H9 (cell line): ENCODE measurements around the gene NTRK3. TPM values are rescaled to one million over a fixed set of nuclear protein-coding genes. Genes with fewer than 3 reads are reported as not detected.

Experiments
- DNase-seq: peaks from one replicate; pipeline ENCODE4 v3.0.0-alpha.2; 2017
- H2AFZ ChIP-seq: one replicate; pipeline ENCODE4 v1.6.1; 2013; ENCODE audit warnings: mild to moderate bottlenecking, low read length, control low read depth, moderate library complexity
- H2AK5ac ChIP-seq: 2 replicates; pipeline ENCODE4 v1.6.1; 2013; ENCODE audit warnings: low read length, control low read depth, mixed read lengths; ENCODE audit not compliant: insufficient read length
- H2BK120ac ChIP-seq: one replicate; pipeline ENCODE4 v1.6.1; 2013; ENCODE audit warnings: low read depth, mild to moderate bottlenecking, low read length, control low read depth, inconsistent platforms; ENCODE audit not compliant: poor library complexity, severe bottlenecking
- H2BK12ac ChIP-seq: 2 replicates; pipeline ENCODE4 v1.6.1; 2013; ENCODE audit warnings: low read length, control low read depth, mixed read lengths, low read depth; ENCODE audit not compliant: insufficient read length
- H2BK15ac ChIP-seq: 2 replicates; pipeline ENCODE4 v1.6.1; 2013; ENCODE audit warnings: low read depth, low read length, control low read depth
- H2BK20ac ChIP-seq: one replicate; pipeline ENCODE4 v1.6.1; 2013; ENCODE audit warnings: low read depth, mild to moderate bottlenecking, low read length, control low read depth, inconsistent platforms; ENCODE audit not compliant: poor library complexity, severe bottlenecking
- H2BK5ac ChIP-seq: 2 replicates; pipeline ENCODE4 v1.6.1; 2013; ENCODE audit warnings: low read length, control low read depth, mixed read lengths; ENCODE audit not compliant: insufficient read length
- H3K14ac ChIP-seq: 2 replicates; pipeline ENCODE4 v1.6.1; 2013; ENCODE audit warnings: low read length, control low read depth; ENCODE audit not compliant: insufficient read depth
- H3K18ac ChIP-seq: 2 replicates; pipeline ENCODE4 v1.6.1; 2013; ENCODE audit warnings: low read depth, mild to moderate bottlenecking, mixed read lengths, low read length, control low read depth; ENCODE audit not compliant: insufficient read length
- H3K23ac ChIP-seq: 2 replicates; pipeline ENCODE4 v1.6.1; 2013; ENCODE audit warnings: low read length, control low read depth, mixed read lengths, low read depth; ENCODE audit not compliant: insufficient read length
- H3K23me2 ChIP-seq: 2 replicates; pipeline ENCODE4 v1.6.1; 2013; ENCODE audit warnings: low read depth, mild to moderate bottlenecking, mixed read lengths, low read length, control low read depth; ENCODE audit not compliant: insufficient read length, poor library complexity, severe bottlenecking
- H3K27ac ChIP-seq: 2 replicates; pipeline ENCODE4 v1.5.1; 2013; ENCODE audit warnings: low read length, control low read depth, mixed read lengths, low read depth; ENCODE audit not compliant: insufficient read length
- H3K27me3 ChIP-seq: 2 replicates; pipeline ENCODE4 v1.6.1; 2013; ENCODE audit warnings: low read length, control low read depth, inconsistent platforms; ENCODE audit not compliant: insufficient read depth
- H3K4ac ChIP-seq: 2 replicates; pipeline ENCODE4 v1.6.1; 2013; ENCODE audit warnings: low read depth, mild to moderate bottlenecking, control low read depth, inconsistent platforms, low read length, moderate library complexity
- H3K4me1 ChIP-seq: 2 replicates; pipeline ENCODE4 v1.6.1; 2013; ENCODE audit warnings: low read length, control low read depth, inconsistent platforms; ENCODE audit not compliant: insufficient read depth
- H3K4me2 ChIP-seq: 2 replicates; pipeline ENCODE4 v1.6.1; 2013; ENCODE audit warnings: low read length, control low read depth, mixed read lengths; ENCODE audit not compliant: insufficient read length, insufficient read depth
- H3K56ac ChIP-seq: 2 replicates; pipeline ENCODE4 v1.6.1; 2013; ENCODE audit warnings: low read depth, mild to moderate bottlenecking, mixed read lengths, low read length, control low read depth; ENCODE audit not compliant: insufficient read length
- H3K79me1 ChIP-seq: 2 replicates; pipeline ENCODE4 v1.6.1; 2013; ENCODE audit warnings: low read depth, mild to moderate bottlenecking, moderate library complexity, low read length, control low read depth, inconsistent platforms; ENCODE audit not compliant: insufficient read depth, poor library complexity, severe bottlenecking
- H3K79me2 ChIP-seq: 2 replicates; pipeline ENCODE4 v1.6.1; 2013; ENCODE audit warnings: low read length, control low read depth, inconsistent platforms; ENCODE audit not compliant: insufficient read depth
- H3K9ac ChIP-seq: 2 replicates; pipeline ENCODE4 v1.6.1; 2013; ENCODE audit warnings: low read length, control low read depth, mixed read lengths; ENCODE audit not compliant: insufficient read length; ENCODE audit errors: extremely low read depth
- H3K9me3 ChIP-seq: one replicate; pipeline ENCODE4 v1.6.1; 2013; ENCODE audit warnings: low read depth, low read length, inconsistent platforms; ENCODE audit not compliant: control insufficient read depth
- H3T11ph ChIP-seq: one replicate; pipeline ENCODE4 v1.6.1; 2013; ENCODE audit warnings: mild to moderate bottlenecking, low read length, control low read depth, inconsistent platforms
- H4K20me1 ChIP-seq: one replicate; pipeline ENCODE4 v1.6.1; 2013; ENCODE audit not compliant: control insufficient read depth, insufficient read length, insufficient read depth
- H4K5ac ChIP-seq: 2 replicates; pipeline ENCODE4 v1.6.1; 2013; ENCODE audit warnings: low read depth, mild to moderate bottlenecking, mixed read lengths, low read length, control low read depth; ENCODE audit not compliant: insufficient read length
- H4K8ac ChIP-seq: replicated peaks from 2 replicates; pipeline ENCODE4 v1.6.1; 2013; ENCODE audit warnings: low read length, control low read depth, mixed read lengths, low read depth; ENCODE audit not compliant: insufficient read length
- H4K91ac ChIP-seq: 2 replicates; pipeline ENCODE4 v1.6.1; 2013; ENCODE audit warnings: low read depth, mild to moderate bottlenecking, moderate library complexity, mixed read lengths, low read length, control low read depth; ENCODE audit not compliant: insufficient read length
- H3K27ac Mint-ChIP-seq, 3 experiments: 2 replicates in 2 of 3; 3 replicates in 1 of 3; pipeline ENCODE4 v1.8.0; 2020 to 2021; ENCODE audit warnings: mixed read lengths in 3 of 3, mild to moderate bottlenecking in 1 of 3, moderate library complexity in 1 of 3
- H3K27me3 Mint-ChIP-seq: 2 replicates; pipeline ENCODE4 v1.8.0; 2021; ENCODE audit warnings: low read depth, mild to moderate bottlenecking, moderate library complexity, mixed read lengths
- H3K36me3 Mint-ChIP-seq, 3 experiments: 2 replicates in 2 of 3; 3 replicates in 1 of 3; pipeline ENCODE4 v1.8.0; 2020 to 2021; ENCODE audit warnings: low read depth in 3 of 3, mixed read lengths in 3 of 3; ENCODE audit not compliant: insufficient read depth in 1 of 3
- H3K4me1 Mint-ChIP-seq, 2 experiments: 2 replicates each; pipeline ENCODE4 v1.8.0; 2020; ENCODE audit warnings: mixed read lengths in 2 of 2
- H3K4me3 Mint-ChIP-seq, 2 experiments: 2 replicates in 1 of 2; 3 replicates in 1 of 2; pipeline ENCODE4 v1.8.0; 2020 to 2021; ENCODE audit warnings: mild to moderate bottlenecking in 2 of 2, mixed read lengths in 2 of 2, moderate library complexity in 1 of 2
- H3K9me3 Mint-ChIP-seq, 2 experiments: 2 replicates in 1 of 2; 3 replicates in 1 of 2; pipeline ENCODE4 v1.8.0; 2020; ENCODE audit warnings: mild to moderate bottlenecking in 2 of 2, mixed read lengths in 2 of 2, moderate library complexity in 1 of 2
- WGBS: extraction: QIAGEN DNeasy Blood & Tissue Kit; methylation state at CpG from one replicate; pipeline ENCODE4 v1.1.7; 2013; ENCODE audit warnings: missing lambda C conversion rate, low lambda C conversion rate, mixed read lengths; ENCODE audit not compliant: insufficient read length; ENCODE audit errors: extremely low coverage; 5-methylcytosine and 5-hydroxymethylcytosine counted together
- total RNA-seq: library from RNA; stranded (reverse); gene quantifications from 2 replicates; pipeline ENCODE4 v1.2.1, GENCODE V29; 2021
- TF ChIP-seq, protein P1 (sequence below): fragments of 200-600 bp; sonication (generic); conservative IDR thresholded peaks from 3 replicates; pipeline ENCODE4 v1.8.0; 2021; ENCODE audit warnings: antibody characterized with exemption, mild to moderate bottlenecking

The NTRK3 gene
- total RNA-seq, 1 experiment from 2014 or later, result 2.5 TPM

DNA sequence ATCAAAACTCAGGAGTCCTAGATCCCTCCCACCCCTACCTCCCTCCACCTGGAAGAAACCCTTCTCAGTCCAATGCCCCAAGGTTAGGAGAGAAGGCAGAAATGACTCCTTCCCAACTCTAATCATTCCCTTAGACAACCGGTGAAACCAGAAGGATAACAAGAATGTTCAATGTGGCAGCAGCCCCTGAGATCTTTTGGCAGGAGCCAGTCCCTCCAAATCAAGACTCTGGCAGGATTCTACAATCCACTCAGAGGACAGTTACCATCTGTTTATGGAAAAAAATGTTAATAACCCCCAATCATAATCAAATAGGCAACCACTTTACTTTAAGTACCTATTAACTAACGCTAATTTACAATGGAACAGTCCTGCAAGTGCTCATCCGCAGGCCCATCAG, 136.5 kb downstream of the NTRK3 start:
- Histone ChIP-seq H2BK12ac (no peak overlapping the region), H3K79me2 (no peaks in the 10 kb centered on the region), H3K23me2 (no peaks in the 10 kb centered on the region), H3K23ac (no peak overlapping the region), H3K79me1 (no peaks in the 10 kb centered on the region), H4K5ac (no peak overlapping the region), H3K9me3 (no peaks in the 10 kb centered on the region), H3K18ac (no peak overlapping the region), H3K4me2 (no peak overlapping the region), H3K14ac (no peak overlapping the region), H2BK120ac (no peak overlapping the region), H3K9ac (no peak overlapping the region), H3K56ac (no peak overlapping the region), H2BK20ac (no peak overlapping the region), H4K91ac (no peak overlapping the region), H2BK15ac (no peak overlapping the region), H3T11ph (no peak overlapping the region), H3K4ac (no peak overlapping the region), H2AK5ac (no peak overlapping the region), H3K4me1 (peaks cover 2% of the 10 kb centered on the region; the same call in 1 of the 2 replicates), H3K27me3 (no peaks in the 10 kb centered on the region), H4K8ac (no peak overlapping the region), H4K20me1 (no peaks in the 10 kb centered on the region), H3K27ac (no peak overlapping the region), H2BK5ac (no peak overlapping the region), H2AFZ (no peak overlapping the region)
- Mint-ChIP-seq H3K4me1 (peaks cover 25 to 28% of the 10 kb centered on the region in 2 experiments), H3K27me3 (no peaks in the 10 kb centered on the region), H3K27ac (no peak overlapping the region), H3K4me3 (no peak overlapping the region), H3K36me3 (peaks cover 0 to 1% (median under 1%) of the 10 kb centered on the region in 3 experiments; a peak in 1 of 7 replicates), H3K9me3 (peaks cover 0 to 4% of the 10 kb centered on the region in 2 experiments; a peak in 3 of 5 replicates)
- TF ChIP-seq, protein P1, sequence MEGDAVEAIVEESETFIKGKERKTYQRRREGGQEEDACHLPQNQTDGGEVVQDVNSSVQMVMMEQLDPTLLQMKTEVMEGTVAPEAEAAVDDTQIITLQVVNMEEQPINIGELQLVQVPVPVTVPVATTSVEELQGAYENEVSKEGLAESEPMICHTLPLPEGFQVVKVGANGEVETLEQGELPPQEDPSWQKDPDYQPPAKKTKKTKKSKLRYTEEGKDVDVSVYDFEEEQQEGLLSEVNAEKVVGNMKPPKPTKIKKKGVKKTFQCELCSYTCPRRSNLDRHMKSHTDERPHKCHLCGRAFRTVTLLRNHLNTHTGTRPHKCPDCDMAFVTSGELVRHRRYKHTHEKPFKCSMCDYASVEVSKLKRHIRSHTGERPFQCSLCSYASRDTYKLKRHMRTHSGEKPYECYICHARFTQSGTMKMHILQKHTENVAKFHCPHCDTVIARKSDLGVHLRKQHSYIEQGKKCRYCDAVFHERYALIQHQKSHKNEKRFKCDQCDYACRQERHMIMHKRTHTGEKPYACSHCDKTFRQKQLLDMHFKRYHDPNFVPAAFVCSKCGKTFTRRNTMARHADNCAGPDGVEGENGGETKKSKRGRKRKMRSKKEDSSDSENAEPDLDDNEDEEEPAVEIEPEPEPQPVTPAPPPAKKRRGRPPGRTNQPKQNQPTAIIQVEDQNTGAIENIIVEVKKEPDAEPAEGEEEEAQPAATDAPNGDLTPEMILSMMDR, result no peak
- DNase-seq, result no peak
- WGBS, result no CpG with 5 or more reads among the region's 3 CpGs
